ENCODE results near the gene MRPL42.

- no peak for TF ChIP-seq CTCF (IDR thresholded peaks at IDR 0.05)
- no peak for TF ChIP-seq EP300 (IDR thresholded peaks at IDR 0.05)
- TF ChIP-seq POLR2AphosphoS5 (IDR thresholded peaks at IDR 0.05): no peak
- TF ChIP-seq POLR2A (IDR thresholded peaks at IDR 0.05): no peak
Observed at GRCh38 chr12:93453633-93454032, 13.7 kb upstream of the MRPL42 start.
